Measurements from ENCODE around the gene SUGT1.

DNA sequence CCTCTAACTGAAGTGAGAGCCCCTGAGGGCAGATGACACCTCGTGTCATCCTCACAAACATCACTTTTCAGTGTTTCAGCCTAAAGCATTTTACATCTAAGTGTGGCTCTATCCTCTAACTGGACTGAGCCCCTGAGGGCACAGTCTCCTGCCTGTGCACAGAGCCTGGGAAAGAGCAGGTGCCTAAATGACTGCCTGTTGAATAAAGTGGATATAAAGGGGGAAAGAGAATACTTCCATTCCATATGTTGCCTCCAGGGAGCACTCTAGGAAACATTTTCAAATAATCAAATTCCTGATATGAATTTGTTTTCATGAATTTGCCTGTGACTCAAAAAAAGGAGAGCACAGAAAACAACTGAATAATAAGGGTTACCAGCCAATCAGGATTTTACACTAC lies 54.7 kb downstream of the SUGT1 start:
- TF ChIP-seq, protein P1, sequence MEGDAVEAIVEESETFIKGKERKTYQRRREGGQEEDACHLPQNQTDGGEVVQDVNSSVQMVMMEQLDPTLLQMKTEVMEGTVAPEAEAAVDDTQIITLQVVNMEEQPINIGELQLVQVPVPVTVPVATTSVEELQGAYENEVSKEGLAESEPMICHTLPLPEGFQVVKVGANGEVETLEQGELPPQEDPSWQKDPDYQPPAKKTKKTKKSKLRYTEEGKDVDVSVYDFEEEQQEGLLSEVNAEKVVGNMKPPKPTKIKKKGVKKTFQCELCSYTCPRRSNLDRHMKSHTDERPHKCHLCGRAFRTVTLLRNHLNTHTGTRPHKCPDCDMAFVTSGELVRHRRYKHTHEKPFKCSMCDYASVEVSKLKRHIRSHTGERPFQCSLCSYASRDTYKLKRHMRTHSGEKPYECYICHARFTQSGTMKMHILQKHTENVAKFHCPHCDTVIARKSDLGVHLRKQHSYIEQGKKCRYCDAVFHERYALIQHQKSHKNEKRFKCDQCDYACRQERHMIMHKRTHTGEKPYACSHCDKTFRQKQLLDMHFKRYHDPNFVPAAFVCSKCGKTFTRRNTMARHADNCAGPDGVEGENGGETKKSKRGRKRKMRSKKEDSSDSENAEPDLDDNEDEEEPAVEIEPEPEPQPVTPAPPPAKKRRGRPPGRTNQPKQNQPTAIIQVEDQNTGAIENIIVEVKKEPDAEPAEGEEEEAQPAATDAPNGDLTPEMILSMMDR (conservative IDR thresholded peaks at IDR 0.05 in 1 of 2, IDR thresholded peaks at IDR 0.05 in 1 of 2; ENCODE audit: extremely low read depth in 1 of 2, insufficient read depth in 1 of 2, low read depth in 1 of 2, low read length in 2 of 2): peak; percentile 9 to 15
- no peak for TF ChIP-seq EZH2 (IDR thresholded peaks at IDR 0.05; ENCODE audit: borderline replicate concordance, low read length)
